PC-9 (cell line): ENCODE measurements around the gene PARS2. TPM values are rescaled to one million over a fixed set of nuclear protein-coding genes. Genes with fewer than 3 reads are reported as not detected.
A peak's percentile ranks its signal among the peaks of the same experiment; 100 is the strongest.

Experiments used
- BruUV-seq: library from RNA; stranded (reverse); fragments of 400-500 nt; replicated peaks from 2 replicates; lab custom pipeline; 2021; lab: Mats Ljungman, UMichigan
- CTCF ChIA-PET: fragments of 300-600 bp; sonication (Branson Sonifier 250); formaldehyde crosslinking; loops from one replicate; lab custom pipeline; 2022; ENCODE audit warnings: antibody characterized with exemption; lab: Charles Lee
- POLR2A ChIA-PET: fragments of 300-600 bp; sonication (Branson Sonifier 250); formaldehyde crosslinking; loops from one replicate; lab custom pipeline; 2022; ENCODE audit warnings: antibody characterized with exemption; ENCODE audit not compliant: unreplicated experiment; lab: Charles Lee
- DNase-seq, 2 experiments: peaks; one replicate each; pipeline versions ENCODE4 v3.0.0 to v3.0.0-alpha.2; 2015 to 2022; ENCODE audit warnings: mixed read lengths in 1 of 2
- H2AFZ ChIP-seq: fragments of 200-600 bp; sonication (generic); 2 replicates; pipeline ENCODE4 v1.8.1; 2017; ENCODE audit warnings: antibody characterized with exemption
- H3F3A ChIP-seq: fragments of 200-600 bp; sonication (generic); 2 replicates; pipeline ENCODE4 v1.8.1; 2017; ENCODE audit warnings: antibody characterized with exemption, mild to moderate bottlenecking, low read depth; ENCODE audit not compliant: insufficient read depth
- H3K27ac ChIP-seq: fragments of 200-600 bp; sonication (generic); 2 replicates; pipeline ENCODE4 v1.6.1; 2016; ENCODE audit warnings: mixed run types
- H3K27me3 ChIP-seq: fragments of 200-600 bp; sonication (generic); 2 replicates; pipeline ENCODE4 v1.6.1; 2016; ENCODE audit warnings: low read depth, mixed run types; ENCODE audit not compliant: insufficient read depth
- H3K36me3 ChIP-seq: fragments of 200-600 bp; sonication (generic); 2 replicates; pipeline ENCODE4 v1.6.1; 2016; ENCODE audit warnings: low read depth, mixed run types
- H3K4me1 ChIP-seq: fragments of 200-600 bp; sonication (generic); replicated peaks from 2 replicates; pipeline ENCODE4 v1.6.1; 2016; ENCODE audit warnings: mixed run types; ENCODE audit not compliant: insufficient read depth
- H3K4me2 ChIP-seq: fragments of 200-600 bp; sonication (generic); 2 replicates; pipeline ENCODE4 v1.6.1; 2017; ENCODE audit warnings: mixed run types
- H3K4me3 ChIP-seq: fragments of 200-600 bp; sonication (generic); 2 replicates; pipeline ENCODE4 v1.6.1; 2016; ENCODE audit warnings: mixed run types
- H3K79me2 ChIP-seq: fragments of 200-600 bp; sonication (generic); 2 replicates; pipeline ENCODE4 v1.6.1; 2017; ENCODE audit warnings: low read depth, mixed run types
- H3K9me2 ChIP-seq: fragments of 200-600 bp; sonication (generic); 2 replicates; pipeline ENCODE4 v1.8.1; 2017; ENCODE audit warnings: mild to moderate bottlenecking; ENCODE audit not compliant: insufficient read depth
- H3K9me3 ChIP-seq: fragments of 200-600 bp; sonication (generic); 2 replicates; pipeline ENCODE4 v1.8.1; 2016; ENCODE audit warnings: low read depth; ENCODE audit not compliant: insufficient read depth
- H4K20me1 ChIP-seq: fragments of 200-600 bp; sonication (generic); 2 replicates; pipeline ENCODE4 v1.8.1; 2017; ENCODE audit not compliant: insufficient read depth
- EZH2 ChIP-seq: fragments of 200-600 bp; sonication (generic); IDR thresholded peaks from 2 replicates; pipeline ENCODE4 v1.8.0; 2017; ENCODE audit warnings: antibody characterized with exemption, low read depth
- intact Hi-C: fragments of 100-400 bp; cut with micrococcal nuclease; formaldehyde crosslinking; loops from one replicate; pipeline ENCODE4 v1.10.0; 2022; ENCODE audit not compliant: unreplicated experiment
- total RNA-seq: library from RNA; stranded (reverse); gene quantifications from 2 replicates; pipeline ENCODE4 v1.2.3, GENCODE V29; 2021
- TF ChIP-seq, protein P1 (sequence below): fragments of 200-600 bp; sonication (generic); conservative IDR thresholded peaks from 2 replicates; pipeline ENCODE4 v1.6.1; 2017; ENCODE audit warnings: mixed run types, antibody characterized with exemption, mild to moderate bottlenecking, moderate library complexity

PARS2 gene
- total RNA-seq, 1 experiment from 2014 or later, result 13.4 TPM

GRCh38 chr1:54810153-54810942 lies 46.0 kb upstream of the PARS2 start:
- Histone ChIP-seq H3K36me3 (no peaks in the 10 kb centered on the region), H3K4me3 (no peak overlapping the region), H3K4me2 (no peak overlapping the region), H2AFZ (no peak overlapping the region), H4K20me1 (no peaks in the 10 kb centered on the region), H3K4me1 (peaks cover 26% of the 10 kb centered on the region), H3K9me3 (no peaks in the 10 kb centered on the region), H3K79me2 (no peaks in the 10 kb centered on the region), H3F3A (peaks cover 5% of the 10 kb centered on the region; the same call in 1 of the 2 replicates), H3K27ac (no peak overlapping the region), H3K27me3 (no peaks in the 10 kb centered on the region), H3K9me2 (no peaks in the 10 kb centered on the region)
- no TSS peak for BruUV-seq
- CTCF ChIA-PET, result interaction anchor here (0.6 to 1.5 kb wide), 2 partner anchors 132 to 321 kb away, joined by 3 to 8 read pairs; no protein-coding TSS in a partner anchor
- DNase-seq, result peak; percentile 33 to 73
- intact Hi-C loops, result loop anchor here (1.0 to 5.0 kb wide), 4 partner anchors 138 to 933 kb away; no protein-coding TSS in a partner anchor
- POLR2A ChIA-PET, result no interaction called here
- TF ChIP-seq, protein P1, sequence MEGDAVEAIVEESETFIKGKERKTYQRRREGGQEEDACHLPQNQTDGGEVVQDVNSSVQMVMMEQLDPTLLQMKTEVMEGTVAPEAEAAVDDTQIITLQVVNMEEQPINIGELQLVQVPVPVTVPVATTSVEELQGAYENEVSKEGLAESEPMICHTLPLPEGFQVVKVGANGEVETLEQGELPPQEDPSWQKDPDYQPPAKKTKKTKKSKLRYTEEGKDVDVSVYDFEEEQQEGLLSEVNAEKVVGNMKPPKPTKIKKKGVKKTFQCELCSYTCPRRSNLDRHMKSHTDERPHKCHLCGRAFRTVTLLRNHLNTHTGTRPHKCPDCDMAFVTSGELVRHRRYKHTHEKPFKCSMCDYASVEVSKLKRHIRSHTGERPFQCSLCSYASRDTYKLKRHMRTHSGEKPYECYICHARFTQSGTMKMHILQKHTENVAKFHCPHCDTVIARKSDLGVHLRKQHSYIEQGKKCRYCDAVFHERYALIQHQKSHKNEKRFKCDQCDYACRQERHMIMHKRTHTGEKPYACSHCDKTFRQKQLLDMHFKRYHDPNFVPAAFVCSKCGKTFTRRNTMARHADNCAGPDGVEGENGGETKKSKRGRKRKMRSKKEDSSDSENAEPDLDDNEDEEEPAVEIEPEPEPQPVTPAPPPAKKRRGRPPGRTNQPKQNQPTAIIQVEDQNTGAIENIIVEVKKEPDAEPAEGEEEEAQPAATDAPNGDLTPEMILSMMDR, result peak; percentile 83
- no peak for TF ChIP-seq EZH2

GRCh38 chr1:54809496-54810074 lies 45.3 kb upstream of the PARS2 start:
- intact Hi-C loops, result loop anchor here (1.0 to 10.0 kb wide), 7 partner anchors 137 to 947 kb away; no protein-coding TSS in a partner anchor
- ChIA-PET POLR2A (interaction anchor here (0.6 kb wide), 1 partner anchor 76 kb away, joined by 6 read pairs; no protein-coding TSS in a partner anchor), CTCF (interaction anchor here (0.6 to 1.5 kb wide), 2 partner anchors 131 to 321 kb away, joined by 3 to 8 read pairs; no protein-coding TSS in a partner anchor)
- H3K79me2 ChIP-seq, result no peaks in the 10 kb centered on the region
- TF ChIP-seq EZH2, result no peak
- TF ChIP-seq, protein P1, result no peak
- BruUV-seq, result no TSS peak
- no peak overlapping the region for H3K4me2 ChIP-seq
- H3K27ac ChIP-seq, result no peak overlapping the region
- no peaks in the 10 kb centered on the region for H3K27me3 ChIP-seq
- H4K20me1 ChIP-seq, result no peaks in the 10 kb centered on the region
- no peak overlapping the region for H3K4me3 ChIP-seq
- H2AFZ ChIP-seq, result no peak overlapping the region
- H3K9me3 ChIP-seq, result no peaks in the 10 kb centered on the region
- H3K36me3 ChIP-seq, result no peaks in the 10 kb centered on the region
- H3K9me2 ChIP-seq, result no peaks in the 10 kb centered on the region
- peaks cover 34% of the 10 kb centered on the region for H3K4me1 ChIP-seq
- H3F3A ChIP-seq, result peaks cover 13% of the 10 kb centered on the region
- peak in 1 of 2 experiments; percentile 22 for DNase-seq

DNA sequence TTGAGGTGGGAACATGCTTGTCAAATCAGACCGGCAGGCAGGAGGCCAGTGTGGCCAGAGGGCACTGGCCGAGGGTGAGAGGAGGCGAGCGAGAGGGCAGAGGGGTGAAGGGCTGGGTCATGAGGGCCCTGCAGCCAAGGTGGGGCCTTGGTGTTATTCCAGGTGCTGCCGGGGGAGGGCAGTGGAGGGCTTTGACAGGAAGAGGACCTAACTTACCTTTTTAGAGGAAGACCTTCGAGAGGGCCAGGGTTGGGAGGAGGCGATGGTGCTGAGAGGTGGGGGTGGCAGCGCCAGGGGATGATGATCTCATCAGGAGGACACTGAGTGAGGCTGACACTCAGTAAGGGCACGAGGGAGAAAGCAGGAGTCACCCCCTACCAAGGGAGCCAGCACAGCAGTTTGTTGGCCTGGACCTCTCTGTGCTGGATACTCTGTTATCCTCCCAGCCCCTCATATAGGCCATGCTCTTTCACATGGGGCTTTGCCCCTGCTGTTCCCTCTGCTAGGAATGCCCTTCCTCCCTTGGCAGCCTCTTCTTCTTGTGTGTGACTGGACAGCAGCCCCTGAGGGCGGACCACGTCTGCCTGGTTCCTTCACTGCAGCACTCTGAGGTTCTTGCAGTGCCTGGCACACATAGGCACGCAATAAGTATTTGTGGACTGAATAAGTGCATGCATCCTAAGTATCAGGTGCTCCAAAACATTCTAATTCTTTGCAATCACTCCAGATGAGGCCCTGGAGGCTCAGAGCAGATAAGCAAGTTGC lies 44.3 kb upstream of the PARS2 start:
- CTCF ChIA-PET, result interaction anchor here (0.7 kb wide), 1 partner anchor 401 kb away, joined by 3 read pairs; no protein-coding TSS in a partner anchor
- TF ChIP-seq EZH2, result no peak
- TF ChIP-seq, protein P1, result peak; percentile 32; the same call in 1 of the 2 replicates

More for the DNA sequence above, 44.3 kb upstream of the PARS2 start:
- H3K9me3 ChIP-seq, result no peaks in the 10 kb centered on the region
- no peaks in the 10 kb centered on the region for H3K9me2 ChIP-seq
- peak overlapping the region; percentile 46; the same call in 1 of the 2 replicates for H3K4me2 ChIP-seq
- H3K79me2 ChIP-seq, result no peaks in the 10 kb centered on the region
- H3K4me1 ChIP-seq, result peaks cover 43% of the 10 kb centered on the region
- no peaks in the 10 kb centered on the region for H3K27me3 ChIP-seq
- BruUV-seq, result no TSS peak
- no peaks in the 10 kb centered on the region for H4K20me1 ChIP-seq
- peaks cover 22% of the 10 kb centered on the region for H3F3A ChIP-seq
- peak; percentile 10 to 25 for DNase-seq
- no peak overlapping the region for H3K27ac ChIP-seq
- H2AFZ ChIP-seq, result no peak overlapping the region
- no peaks in the 10 kb centered on the region for H3K36me3 ChIP-seq
- POLR2A ChIA-PET, result interaction anchor here (0.6 kb wide), 1 partner anchor 76 kb away, joined by 6 read pairs; no protein-coding TSS in a partner anchor
- no peak overlapping the region for H3K4me3 ChIP-seq
- intact Hi-C loops, result loop anchor here (5.0 to 10.0 kb wide), 3 partner anchors 216 to 946 kb away; no protein-coding TSS in a partner anchor
